NCI-H446 (cell line): ENCODE measurements around the gene CMIP.

Experiments
- DNase-seq, 2 experiments: peaks; one replicate each; lab custom pipeline; 2025; lab: John Stamatoyannopoulos, UW

CMIP gene

GRCh38 chr16:81587626-81588160, 143.1 kb downstream of the CMIP start:
- DNase-seq = no peak

DNA sequence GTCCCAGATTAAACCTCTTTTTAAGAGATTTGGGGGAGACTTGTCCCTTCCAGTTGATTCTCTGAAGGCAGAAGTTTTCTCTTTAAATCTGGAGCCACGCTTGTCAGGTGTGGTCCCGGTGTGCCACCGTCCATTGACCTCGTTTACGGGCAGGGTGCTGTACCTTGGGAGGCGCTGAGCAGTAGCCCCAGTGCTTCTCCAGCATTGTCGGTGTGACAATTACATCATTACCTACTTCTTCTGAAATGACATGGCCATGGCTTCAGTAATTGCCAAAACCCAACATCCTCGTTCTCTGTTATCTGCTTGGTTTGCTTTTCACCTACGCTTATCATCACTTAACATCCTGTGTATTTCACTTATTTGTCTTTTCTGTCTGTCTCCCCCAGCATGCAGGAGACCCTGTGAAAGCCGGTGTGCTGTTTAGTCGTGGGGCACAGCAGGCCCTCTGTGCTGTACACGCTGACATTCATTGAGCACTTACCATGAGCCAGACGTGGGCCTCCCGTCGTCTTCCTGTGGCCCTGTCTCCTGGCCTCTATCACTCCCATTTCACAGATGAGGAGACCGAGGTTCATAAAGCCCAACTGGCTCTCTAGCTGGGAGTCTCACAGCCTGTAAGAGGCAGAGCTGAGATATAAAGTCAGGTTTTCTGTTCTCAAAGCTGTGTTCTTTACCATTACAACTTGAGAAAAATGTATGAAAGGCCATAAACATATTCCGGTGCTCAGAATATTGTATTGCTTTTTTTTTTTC, 143.9 kb downstream of the CMIP start:
- DNase-seq = no peak

DNA sequence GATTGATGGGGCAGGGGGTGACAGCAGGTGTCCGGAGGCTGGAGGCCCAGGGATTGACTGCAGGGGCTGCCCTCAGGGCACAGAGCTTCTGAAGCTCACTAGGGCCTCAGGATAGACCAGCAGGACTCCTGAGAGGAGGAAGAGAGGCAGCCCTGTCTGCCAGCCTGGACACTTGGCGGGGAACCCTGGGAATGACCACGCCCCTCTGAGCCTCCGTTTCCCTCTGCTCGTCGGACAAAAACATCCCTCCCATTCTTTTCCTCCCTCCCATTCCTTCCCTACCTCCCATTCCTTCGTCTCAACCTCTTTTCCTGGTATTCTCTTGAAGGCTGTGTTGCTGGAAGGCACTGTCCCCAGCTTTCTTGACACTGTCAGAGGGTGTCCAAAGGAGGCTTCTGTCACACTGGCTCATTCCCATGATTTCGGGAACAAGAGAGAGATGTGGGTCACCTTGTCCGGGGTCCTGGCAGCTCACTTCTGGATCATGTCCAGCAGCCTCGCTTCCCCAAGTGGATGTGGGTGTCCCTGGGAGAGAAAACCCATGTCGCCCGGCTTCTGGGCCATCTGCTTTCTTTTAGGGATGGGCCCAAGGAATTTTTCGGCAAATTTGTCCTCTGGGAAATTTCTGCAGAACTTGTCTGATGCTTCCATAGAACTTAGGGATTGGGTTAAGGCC, 145.5 kb downstream of the CMIP start:
- DNase-seq = no peak

- no peak for DNase-seq
Measured at GRCh38 chr16:81590714-81591544, 146.3 kb downstream of the CMIP start.

DNA sequence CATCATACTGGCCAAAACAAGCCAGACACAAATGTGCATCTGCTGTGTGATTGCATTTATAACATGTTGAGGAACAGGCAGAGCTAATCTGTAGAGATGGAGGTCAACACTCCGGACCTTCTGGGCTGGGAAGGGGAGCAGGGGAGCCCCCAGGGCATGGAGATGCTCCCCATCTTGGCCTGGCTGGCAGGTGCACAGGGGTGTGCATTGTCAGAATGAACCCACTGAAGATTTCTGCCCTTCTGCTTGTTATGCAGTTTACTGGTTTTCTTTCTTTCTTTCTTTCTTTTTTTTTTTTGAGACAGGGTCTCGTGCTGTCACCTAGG, 146.9 kb downstream of the CMIP start:
- DNase-seq = no peak

DNA sequence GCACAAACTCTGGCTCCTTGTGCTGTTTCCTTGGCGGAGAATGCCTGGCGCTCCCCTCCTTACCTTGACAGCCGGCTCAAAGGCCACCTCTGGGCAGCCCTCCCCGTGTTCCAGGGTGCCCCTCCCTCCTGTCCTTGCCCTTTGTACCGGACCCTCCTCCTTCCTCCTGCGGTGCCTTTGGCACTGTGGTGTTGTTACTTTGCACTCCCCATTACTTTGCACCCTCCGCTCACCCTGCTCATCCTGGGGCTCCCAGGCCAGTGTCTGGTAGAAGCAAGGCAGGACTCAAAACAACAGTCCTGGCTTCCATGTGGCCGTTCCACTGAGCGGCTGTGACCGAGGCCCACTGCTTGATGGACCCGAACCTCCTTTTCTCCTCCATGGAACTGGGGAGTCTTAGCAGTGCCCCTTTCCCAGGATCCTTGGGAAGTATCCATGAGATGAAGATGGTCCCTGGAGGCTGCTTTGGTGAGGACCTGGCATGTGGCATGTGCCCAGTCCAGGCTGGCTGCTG, 147.8 kb downstream of the CMIP start:
- DNase-seq = no peak

GRCh38 chr16:81593481-81593880, 148.9 kb downstream of the CMIP start:
- DNase-seq = peak; percentile 63 to 90

DNA sequence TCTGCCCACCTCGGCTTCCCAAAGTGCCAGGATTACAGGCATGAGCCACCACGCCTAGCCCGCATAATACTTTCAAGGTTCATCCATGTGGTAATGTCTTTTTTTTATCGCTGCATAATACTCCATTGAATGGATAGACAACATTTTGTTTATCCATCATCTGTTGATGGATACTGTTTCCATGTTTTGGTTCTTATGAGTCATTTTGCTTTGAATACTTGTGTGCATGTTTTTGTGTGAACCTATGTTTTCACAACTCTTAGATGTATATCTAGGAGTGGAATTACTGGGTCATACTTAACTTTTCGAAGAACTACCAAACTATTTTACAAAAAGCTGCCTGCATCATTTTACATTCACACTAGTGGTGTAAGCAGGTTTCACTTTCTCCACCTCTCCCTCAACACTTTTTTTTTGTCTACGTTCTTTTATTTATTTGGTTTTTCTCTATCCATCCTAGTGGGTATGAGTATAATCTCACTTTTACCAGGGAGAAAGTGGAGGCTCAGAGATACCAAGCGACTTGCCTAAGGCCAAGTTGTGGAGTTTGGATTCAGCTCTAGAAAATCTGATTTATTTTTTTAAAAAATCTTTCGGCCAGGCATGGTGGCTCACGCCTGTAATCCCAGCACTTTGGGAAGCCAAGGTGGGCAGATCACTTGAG, 151.2 kb downstream of the CMIP start:
- DNase-seq = no peak

DNA sequence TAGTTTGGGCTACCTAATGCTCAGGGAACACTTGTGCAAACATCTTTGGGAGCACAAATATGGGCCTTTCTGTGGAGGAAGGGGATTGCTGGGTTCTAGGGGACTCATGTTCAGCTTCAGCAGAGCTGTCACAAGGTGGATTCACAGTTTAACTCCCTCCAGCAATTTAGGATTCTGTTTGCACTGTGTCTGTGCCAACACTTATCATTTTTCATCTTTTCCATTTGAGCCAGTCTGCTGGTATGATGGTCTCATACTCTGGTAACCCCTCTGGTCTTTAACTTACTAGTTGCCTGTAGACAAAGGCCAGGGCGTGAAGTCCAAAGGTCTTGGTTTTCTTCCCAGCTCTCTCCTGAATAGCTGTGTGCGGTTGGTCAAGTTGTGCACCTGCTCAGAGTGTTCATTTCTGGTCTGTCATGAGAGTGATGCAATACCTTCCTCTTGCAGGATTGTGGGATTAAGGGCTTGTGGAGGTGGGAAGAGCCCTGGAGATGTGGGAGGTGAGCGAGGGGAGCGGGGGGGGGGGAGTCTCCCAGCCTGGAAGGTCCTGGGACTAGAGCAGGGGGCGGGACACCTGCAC, 152.6 kb downstream of the CMIP start:
- no peak for DNase-seq

DNA sequence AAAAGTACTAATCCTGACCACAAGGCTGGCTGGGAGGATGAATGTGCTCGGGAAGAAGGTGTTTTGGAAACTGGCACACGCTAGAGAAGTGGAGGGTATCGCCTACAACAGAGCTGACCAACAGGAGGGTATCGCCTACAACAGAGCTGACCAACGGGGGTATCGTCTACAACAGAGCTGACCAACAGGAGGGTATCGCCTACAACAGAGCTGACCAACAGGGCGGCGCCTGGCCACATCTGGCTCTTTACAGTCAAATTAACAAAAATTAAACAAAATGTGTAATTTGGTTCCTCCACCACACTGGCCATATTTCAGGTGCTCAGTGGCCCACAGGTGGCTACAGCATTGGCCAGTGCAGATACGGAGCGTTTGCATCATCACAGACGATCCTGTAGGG, 153.5 kb downstream of the CMIP start:
- no peak for DNase-seq

DNA sequence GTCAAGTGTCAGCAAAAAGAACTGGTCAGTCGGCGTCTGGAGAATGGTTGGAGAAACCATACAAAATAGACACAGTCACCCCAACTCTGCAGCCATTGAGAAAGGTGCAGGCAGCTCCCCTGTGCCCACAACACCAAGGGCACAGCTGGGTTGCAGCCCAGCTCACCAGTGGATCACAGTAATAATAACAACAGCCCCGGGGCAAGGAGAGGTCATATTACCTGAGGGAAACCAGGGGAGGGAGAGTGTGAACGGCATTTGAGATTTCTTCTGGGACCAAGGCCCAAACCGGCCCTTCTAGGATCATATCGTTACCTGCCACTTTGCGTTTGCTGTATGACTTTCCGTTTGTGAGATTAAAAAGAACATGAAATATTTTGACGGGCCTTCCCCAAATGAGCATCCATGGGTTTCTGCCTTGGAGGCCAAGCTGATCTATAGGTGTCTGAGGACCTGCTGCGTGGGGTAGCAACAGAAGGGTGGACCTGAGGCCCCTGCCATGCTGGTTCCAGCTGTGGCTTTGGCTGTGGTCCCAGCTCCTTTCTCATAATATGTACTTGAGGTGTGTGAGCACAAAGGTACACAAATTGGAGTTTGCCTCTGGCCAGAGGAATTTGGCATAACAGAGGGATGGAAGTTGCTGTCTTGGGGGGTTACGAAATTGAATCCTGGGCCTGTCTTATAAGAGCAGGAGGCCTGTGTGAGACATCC, 154.6 kb downstream of the CMIP start:
- DNase-seq = no peak

- DNase-seq = no peak
Measured at GRCh38 chr16:81600275-81600674, 155.7 kb downstream of the CMIP start.

- DNase-seq = peak; percentile 72 to 76
Measured at GRCh38 chr16:81601008-81601428, 156.4 kb downstream of the CMIP start.

DNA sequence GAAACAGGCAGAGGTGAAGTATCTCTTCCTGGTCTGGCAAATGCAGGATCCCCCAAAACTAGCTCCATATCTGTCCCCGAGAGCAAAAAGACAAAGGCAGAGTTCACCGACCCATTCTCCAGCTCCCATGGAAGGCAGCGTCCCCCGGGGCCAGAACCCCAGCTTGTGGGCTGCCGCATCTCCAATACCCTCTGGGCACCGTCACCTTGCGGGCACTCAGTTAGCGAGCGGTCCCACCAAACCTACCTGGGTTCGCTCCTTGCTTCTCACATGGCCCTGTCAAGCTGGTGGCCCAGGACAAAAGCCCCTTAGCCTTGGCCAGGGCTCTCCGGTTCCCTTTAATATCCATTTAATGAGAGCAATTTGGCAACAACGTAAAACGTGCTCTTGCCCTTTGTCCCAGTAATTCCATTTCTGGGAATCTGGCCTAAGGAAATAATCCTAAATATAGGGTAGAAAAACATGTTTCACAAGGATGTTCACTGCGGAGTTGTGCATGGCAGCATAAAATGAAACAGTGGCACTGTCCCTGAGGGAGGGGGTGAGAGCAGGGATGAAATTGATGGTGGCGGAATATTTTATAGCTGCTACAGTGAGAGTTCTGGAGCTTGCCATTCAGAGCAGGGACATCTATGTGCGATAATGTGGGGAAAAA, 157.1 kb downstream of the CMIP start:
- peak; percentile 38 to 41 for DNase-seq

GRCh38 chr16:81602256-81602776, 157.7 kb downstream of the CMIP start:
- no peak for DNase-seq

- no peak for DNase-seq
Measured at GRCh38 chr16:81602792-81603191, 158.2 kb downstream of the CMIP start.

- no peak for DNase-seq
Measured at GRCh38 chr16:81604960-81605383, 160.4 kb downstream of the CMIP start.

DNA sequence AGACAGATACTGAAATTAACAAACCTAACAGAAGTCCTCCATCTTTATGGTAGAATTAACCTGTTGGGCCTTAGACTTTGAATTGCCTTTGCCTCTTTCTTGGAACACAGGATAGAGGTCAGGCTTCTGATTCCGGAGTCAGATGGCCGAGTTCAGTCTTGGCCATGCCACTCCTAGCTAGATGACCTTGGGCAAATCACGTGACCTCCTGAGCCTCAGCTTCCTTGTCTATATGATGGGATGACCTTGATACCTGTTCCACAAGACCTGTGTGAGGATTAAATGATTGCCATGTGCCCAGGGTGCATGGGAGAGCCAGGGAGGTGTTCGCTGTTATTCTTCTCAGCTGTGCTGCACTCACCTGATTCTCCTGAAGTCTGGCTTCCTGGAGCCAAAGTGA, 161.4 kb downstream of the CMIP start:
- DNase-seq = no peak

- DNase-seq = no peak
Measured at GRCh38 chr16:81607006-81607405, 162.4 kb downstream of the CMIP start.
